MV-4-11 (cell line): ENCODE results near the gene KIF3A.

Source experiments
- DNase-seq: peaks from one replicate; lab custom pipeline; 2025; lab: John Stamatoyannopoulos, UW

The KIF3A gene

DNA sequence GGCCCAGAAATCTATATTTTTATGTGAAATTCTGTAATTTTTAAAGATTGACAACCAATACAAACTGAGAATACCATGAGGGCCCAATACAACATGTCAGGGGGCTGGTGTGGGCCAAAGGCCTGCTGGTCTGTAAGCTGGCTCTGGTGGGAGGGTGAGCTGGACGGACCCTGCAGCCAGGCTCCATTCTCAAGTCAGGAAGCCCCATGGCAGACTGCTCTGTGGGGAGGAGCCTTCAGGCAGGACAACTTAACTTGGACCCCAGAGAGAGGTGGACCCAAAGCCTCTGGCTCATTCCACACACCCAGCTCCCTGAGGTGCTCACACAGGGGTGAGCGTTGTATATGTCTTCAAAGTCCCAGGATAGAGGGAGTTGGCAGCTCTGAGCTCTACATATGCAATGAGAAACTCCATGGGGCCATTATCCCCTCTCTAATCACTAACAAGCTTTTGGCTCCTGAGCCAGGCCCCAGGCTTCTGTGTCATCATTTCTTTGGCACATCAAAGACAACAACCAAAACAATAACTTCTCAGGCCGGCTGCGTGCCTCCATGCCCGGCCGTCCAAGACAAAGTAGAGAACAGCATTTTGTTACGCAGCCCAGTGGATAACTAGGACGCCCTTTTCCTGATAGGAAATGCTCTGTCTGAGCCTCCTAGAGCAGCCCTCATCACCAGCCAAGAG, 33.3 kb upstream of the KIF3A start:
- DNase-seq = no peak

DNA sequence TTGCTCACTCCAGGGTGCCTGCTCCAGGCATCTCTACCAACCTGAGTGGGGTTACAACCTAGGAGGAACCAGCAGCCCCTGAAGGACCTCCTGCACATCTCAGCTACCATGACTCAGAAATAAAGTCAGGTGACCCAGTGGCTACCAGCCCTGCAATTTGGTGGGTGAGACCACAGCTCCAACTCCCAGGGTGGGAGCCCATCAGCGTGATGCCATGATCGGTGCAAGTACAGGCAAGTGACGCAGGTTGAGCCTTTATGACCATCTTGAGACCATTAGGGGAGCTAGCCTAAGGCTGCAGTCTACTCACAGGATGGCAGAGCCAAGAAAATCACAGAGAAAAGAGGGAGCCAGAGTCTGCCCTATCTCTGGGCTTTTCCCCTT, 31.1 kb upstream of the KIF3A start:
- no peak for DNase-seq

GRCh38 chr5:132767150-132767549, 29.8 kb upstream of the KIF3A start:
- DNase-seq = no peak

DNA sequence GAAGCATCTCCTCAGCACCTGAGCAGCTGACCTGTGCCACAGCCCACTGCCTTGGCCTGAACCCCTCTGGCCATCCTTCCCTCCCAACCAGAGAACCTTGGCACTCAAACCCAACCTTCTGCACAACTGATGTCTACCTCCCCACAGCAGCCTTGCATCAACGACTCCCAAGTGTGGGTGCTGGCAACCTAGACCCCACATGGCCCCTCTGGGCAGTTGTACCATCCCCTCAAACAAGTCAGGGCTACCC, 29.4 kb upstream of the KIF3A start:
- DNase-seq = no peak

GRCh38 chr5:132766020-132766805, 28.9 kb upstream of the KIF3A start:
- DNase-seq = no peak

GRCh38 chr5:132765311-132766019, 28.1 kb upstream of the KIF3A start:
- no peak for DNase-seq

DNA sequence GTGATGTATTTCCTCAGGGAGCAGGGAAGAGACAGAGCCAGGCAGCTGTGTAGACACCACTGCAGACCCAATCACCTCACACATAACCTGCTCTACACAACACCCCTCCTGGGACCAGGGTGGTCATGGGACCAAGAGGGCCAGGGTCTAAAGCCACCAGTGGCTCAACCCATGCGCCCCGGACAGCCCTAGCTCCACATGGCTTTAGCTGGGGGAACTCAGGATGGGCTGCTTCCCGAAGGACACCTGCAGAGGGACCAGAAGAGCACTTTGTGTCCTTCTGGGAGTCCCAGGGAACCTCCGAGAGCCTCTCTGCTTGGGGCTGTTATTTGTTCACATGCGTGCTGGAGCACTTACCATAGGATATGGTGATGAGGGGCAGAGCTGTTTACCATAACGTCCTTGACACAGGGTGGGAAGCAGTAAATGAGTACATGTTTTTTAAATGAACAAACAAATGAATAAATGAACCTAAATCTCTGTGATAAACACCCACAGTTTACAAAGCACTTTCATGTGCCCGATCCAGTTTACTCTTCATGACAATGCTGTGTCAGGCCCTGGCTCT, 27.4 kb upstream of the KIF3A start:
- DNase-seq = no peak

DNA sequence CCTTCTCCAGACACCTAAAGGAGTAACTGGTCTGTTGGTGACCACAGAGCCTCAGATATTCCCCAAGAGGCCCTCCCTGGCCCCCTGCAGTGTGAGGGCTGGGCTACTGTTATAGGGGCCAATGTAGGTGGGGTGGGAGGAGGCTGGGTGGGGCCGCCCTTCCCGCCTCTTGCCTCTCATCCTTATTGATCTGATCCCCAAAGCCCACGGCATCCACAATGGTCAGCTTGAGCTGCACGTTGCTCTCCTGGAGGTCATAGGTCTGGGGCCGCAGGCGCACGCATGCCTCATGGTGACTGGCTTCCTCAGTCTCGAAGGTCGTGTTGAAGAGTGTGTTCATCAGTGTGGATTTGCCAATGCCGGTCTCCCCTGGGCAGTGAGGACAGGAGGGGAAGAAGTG, 26.7 kb upstream of the KIF3A start:
- no peak for DNase-seq

DNA sequence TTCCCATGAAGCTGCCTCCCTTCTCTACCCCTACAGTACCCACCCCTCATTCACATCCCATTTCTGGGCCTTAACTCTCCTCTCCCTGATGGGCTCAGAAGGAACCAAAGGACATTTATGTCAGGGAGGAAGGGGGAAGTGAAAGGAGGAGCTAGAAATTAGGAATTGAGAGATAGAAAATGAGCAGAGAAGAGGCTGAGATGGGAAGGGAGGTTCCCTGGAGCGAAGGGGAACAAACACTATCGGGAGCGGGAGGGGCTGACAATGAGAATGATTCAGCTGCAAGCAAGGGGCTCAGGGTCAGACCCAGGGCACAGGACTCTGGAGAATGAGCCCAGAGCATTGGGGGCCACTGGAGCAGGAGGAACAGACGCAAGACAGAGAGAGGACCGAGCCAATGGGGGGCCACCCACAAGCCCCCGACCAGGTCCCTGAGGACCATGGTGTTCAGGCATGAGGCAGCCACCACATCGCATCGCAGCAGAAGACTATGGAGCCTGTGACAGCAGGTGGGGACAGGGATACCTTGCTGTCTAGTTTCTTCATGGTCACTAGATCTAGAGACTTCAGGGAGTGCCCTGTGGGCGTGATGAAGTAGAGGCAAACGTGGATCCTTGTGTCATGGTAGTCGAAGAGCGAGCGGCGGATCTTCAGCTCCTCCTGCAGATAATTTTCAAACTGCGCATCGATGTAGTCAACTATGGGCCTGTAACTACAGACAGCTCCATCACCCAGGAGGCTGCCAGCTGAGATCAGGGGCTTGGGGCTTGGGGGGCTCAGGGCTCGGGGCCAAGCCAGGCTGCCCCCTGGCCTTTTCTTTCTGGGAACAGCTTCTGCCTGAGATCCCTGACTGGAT, 26.1 kb upstream of the KIF3A start:
- DNase-seq = peak; percentile 66

DNA sequence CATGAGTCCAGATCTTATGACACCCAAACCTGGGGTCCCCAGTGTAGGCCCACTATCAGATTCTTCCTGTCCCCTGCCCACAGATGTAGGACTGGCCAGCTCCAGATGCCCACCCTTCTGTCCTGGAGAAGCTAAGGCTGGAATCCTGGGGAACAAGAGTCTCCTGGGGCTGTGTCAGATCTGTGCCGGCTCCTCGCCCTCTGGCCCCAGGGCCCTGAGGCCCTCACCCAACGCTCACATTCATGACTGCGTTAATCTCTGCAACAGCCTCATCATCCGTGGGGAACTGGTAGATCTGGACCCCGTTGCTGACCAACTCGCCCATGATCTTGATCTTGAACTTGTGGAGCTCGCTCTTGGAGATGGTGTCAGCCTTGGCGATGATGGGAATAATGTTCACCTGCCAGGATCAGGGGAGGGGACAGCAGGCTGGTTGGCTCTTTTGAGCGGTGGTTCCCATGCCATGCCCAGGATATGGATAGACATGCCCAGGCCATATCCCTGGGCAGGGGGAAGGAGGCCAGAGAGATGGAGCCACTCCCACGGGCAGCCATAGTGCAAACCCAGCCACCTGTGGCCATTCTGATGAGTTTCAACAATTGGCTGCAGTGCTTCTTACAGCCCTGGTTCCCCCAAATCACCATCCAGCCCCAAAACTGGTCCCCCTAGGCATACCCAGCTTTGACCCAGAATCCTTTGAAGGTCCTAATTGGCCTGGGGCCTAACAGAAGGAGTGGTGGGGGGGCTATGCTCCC, 25.1 kb upstream of the KIF3A start:
- DNase-seq = no peak

DNA sequence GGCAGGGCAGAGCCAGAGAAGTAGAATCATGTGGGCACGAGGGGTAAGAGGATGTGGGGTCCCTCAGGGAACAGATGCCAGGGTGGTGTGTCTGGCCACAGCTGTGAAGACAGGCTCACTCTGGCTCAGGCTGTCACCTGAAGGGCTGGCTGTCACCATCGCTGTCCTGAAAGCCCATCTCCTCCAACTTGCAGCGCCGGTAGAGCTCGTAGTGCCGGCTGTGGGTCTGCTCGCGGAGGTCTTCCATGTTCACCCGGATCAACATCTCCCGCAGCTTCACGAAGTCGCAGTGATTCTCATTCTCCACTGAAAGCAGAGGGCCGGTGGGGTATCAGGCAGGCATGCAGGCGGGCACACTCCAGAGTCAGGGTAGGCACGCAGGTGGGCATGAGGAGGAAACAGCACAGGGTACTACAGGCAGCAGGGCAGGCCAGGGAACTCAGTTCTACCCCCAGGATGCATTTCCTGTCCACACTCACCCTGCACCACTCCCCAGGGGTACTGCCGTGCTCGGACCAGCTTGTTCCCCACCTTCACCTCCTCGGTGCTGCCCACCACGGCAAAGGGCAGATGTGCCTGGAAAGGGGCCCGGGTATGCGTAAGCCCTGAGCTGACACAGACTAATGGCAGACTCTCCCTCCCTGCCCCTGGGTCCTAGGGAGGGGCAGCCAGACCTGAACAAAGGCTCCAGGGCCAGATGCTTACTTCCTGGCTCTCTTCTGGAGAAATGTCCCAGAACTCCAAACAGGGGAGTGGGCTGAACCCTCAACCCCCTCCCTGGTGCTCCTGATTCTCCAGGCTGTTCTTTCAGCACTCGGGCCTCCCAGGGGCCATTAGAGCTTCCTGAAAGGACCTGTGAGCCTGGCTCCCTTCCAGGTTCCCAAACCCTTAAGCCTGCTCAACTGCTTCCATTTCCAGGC, 24.2 kb upstream of the KIF3A start:
- DNase-seq = no peak

DNA sequence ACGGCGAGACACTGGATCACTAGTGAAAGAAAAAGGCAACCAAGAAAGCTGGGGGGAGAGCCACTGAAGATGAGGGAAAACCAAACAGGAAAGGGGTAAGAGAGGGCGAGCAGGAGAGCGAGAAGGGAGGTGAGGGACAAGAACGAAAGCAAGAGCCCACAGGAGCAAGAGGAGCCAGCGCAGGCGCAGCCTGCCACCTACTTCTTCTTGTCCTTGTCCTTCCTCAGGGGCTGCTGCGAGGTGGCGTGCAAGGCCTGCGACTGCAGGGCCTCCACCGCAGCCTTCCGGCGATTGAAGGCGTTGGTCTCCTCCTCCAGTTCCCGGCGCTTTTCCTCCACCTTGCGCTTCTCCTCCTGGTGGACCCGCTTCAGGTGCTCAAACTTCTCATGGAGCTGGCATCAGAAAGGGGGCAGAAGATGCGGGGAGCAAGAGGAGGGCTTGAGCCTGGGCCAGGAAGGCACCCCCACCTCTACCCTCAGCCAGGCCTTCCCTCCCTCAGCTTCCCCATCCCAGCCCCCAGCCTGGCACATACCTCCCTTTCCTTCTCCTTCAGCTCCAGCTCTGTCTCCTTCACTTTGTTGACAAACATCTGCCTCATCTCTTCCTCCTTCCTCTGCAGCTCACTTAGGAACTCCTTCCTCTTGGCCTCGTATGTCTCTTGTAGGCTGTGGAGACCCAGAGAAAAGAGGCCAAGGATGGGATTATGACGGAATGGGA, 23.4 kb upstream of the KIF3A start:
- no peak for DNase-seq

DNA sequence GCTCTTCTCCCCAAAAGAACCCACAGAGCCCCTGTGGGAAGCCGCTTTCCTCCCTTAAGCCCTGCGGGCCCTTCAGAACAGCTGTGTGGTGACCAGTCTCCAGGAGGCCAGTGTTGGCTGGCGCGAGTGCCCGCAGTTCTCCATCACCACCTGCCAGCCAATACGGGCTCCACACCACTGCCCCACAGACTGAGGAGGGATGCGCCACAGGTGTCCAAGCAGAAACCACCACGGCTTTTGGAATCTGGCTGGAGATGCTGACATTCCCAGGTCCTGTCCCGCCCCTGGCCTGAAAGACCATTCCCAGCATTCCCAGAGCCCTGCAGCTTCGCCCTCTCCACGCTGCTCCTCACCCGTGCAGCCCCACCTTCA, 22.7 kb upstream of the KIF3A start:
- no peak for DNase-seq

GRCh38 chr5:132759114-132760048, 22.0 kb upstream of the KIF3A start:
- DNase-seq = no peak

- DNase-seq = no peak
Observed at GRCh38 chr5:132758451-132758850, 21.1 kb upstream of the KIF3A start.

GRCh38 chr5:132756542-132756941, 19.2 kb upstream of the KIF3A start:
- DNase-seq = no peak

DNA sequence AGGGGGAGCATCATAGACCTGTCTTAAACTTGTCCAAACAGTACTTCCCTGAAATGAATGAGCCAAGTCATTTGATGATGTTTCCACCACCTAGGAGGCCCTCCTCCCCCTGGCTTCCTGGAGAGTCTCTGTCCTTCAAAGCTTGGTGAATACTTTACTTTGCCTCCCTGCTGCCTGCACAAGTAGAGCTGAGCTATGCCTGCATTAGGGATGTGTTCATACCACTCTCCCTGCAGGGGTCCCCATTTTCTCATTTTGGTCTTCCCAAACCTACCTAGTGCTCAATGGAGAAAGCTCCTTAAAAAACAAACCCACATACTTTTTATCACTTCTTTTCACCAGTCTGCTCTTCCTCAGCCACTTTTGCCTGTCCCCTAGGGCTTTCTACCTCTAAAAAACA, 17.6 kb upstream of the KIF3A start:
- peak; percentile 17 for DNase-seq

DNA sequence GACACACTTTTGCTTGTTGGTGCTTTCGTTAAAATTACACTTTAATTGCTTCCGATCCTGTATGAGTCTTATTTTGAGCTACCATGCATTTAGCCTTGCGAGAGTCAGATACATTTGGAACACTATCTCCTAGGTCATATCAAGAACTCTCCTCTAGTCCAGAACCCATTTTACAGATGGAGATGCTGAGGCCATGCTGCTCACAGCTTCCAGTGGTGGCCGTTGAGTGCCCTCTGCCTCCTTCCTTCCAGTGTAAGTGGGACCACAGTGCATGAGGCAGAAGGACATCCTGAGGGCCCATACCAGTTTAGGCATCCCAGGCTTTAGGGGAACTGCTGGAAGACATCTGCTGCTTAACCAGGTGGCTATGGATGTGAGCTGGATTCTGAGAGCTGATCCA, 16.8 kb upstream of the KIF3A start:
- no peak for DNase-seq
